Measurements from ENCODE around the gene ALPG. TPM values are rescaled to one million over a fixed set of nuclear protein-coding genes. Genes with fewer than 3 reads are reported as not detected.

Gene ALPG
- total and polyA plus RNA-seq, 10 of the 15 experiments (the other 5 are each of a cell fraction or from before 2014, with no cell fraction given) = not detected

DNA sequence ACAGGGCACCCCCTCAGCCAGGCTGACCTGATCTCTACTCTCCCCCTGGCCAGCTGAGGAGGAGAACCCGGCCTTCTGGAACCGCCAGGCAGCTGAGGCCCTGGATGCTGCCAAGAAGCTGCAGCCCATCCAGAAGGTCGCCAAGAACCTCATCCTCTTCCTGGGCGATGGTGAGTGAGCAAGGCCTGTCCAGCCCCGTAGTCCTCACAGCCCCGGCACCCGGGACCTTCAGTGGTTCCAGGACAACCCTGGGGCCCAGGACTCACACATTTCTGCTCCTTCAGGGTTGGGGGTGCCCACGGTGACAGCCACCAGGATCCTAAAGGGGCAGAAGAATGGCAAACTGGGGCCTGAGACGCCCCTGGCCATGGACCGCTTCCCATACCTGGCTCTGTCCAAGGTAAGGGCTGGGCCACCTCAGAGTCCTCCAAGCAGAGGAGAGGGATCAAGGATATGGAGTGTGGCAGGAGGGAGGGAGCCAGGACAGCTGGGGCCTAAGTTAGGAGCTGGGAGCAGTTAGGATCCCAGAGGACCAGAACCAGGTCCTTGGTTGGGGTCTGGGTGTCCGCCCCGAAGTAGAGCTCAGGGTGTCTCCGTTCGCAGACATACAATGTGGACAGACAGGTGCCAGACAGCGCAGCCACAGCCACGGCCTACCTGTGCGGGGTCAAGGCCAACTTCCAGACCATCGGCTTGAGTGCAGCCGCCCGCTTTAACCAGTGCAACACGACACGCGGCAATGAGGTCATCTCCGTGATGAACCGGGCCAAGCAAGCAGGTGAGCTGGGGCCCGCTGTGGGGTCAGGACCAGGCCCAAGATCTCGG lies 49.9 kb downstream of the ALPG start:
- ChIA-PET POLR2A (no interaction called here), SMC1A (ENCODE audit: uncharacterized antibody, unreplicated experiment) (no interaction called here), RAD21 (ENCODE audit: unreplicated experiment) (no interaction called here), CTCF (interaction anchor here (1.0 kb wide), 1 partner anchor 10 kb away, joined by 3 read pairs; no protein-coding TSS in a partner anchor)
- DNase-seq (ENCODE audit: low read depth, low spot score) = no peak
- Histone ChIP-seq H3K36me3 (ENCODE audit: control insufficient read depth in 2 of 2, insufficient read depth in 2 of 2, low read length in 1 of 2) (no peaks in the 10 kb centered on the region), H3K4me1 (ENCODE audit: control insufficient read depth, insufficient read depth, low read length) (no peaks in the 10 kb centered on the region), H2AFZ (ENCODE audit: control insufficient read depth, low read depth, low read length) (no peak overlapping the region), H3K9ac (ENCODE audit: control insufficient read depth, insufficient read depth, low read length) (no peak overlapping the region), H3K9me3 (replicated peaks; ENCODE audit: control insufficient read depth, insufficient read depth, low read length) (no peaks in the 10 kb centered on the region), H3K4me2 (ENCODE audit: control insufficient read depth, insufficient read depth) (no peak overlapping the region), H3K27me3 (replicated peaks in 1 of 2; ENCODE audit: control insufficient read depth in 2 of 2, insufficient read depth in 2 of 2, low read length in 1 of 2) (no peaks in the 10 kb centered on the region; a peak in 1 of 4 replicates), H3K4me3 (no peak overlapping the region), H3K27ac (ENCODE audit: control insufficient read depth, insufficient read depth) (no peak overlapping the region), H4K20me1 (ENCODE audit: control insufficient read depth, insufficient read depth) (no peaks in the 10 kb centered on the region), H3K79me2 (ENCODE audit: control insufficient read depth, insufficient read depth, low read length) (no peaks in the 10 kb centered on the region)
- TF ChIP-seq RCOR1 (conservative IDR thresholded peaks at IDR 0.05; ENCODE audit: low read depth, low read length) (no peak), STAT3 (IDR thresholded peaks at IDR 0.05; ENCODE audit: low read depth, low read length) (no peak), ZNF622 (IDR thresholded peaks at IDR 0.05) (no peak), RAD51 (IDR thresholded peaks at IDR 0.05) (no peak), PAX5 (IDR thresholded peaks at IDR 0.05; ENCODE audit: borderline replicate concordance, low read depth, low read length) (no peak), EP300 (IDR thresholded peaks at IDR 0.05; ENCODE audit: borderline replicate concordance in 1 of 2, control insufficient read depth in 1 of 2, low read depth in 2 of 2, low read length in 2 of 2) (no peak), MXI1 (IDR thresholded peaks at IDR 0.05; ENCODE audit: low read depth, low read length) (no peak), NR2C2 (IDR thresholded peaks at IDR 0.05; ENCODE audit: borderline replicate concordance, control insufficient read depth, insufficient read length, low read depth) (no peak), ASH2L (IDR thresholded peaks at IDR 0.05; ENCODE audit: borderline replicate concordance, low read depth) (no peak), TCF12 (IDR thresholded peaks at IDR 0.05; ENCODE audit: low read depth, low read length) (no peak), CHD4 (IDR thresholded peaks at IDR 0.05) (no peak), ZNF207 (IDR thresholded peaks at IDR 0.05; ENCODE audit: borderline replicate concordance) (no peak), MTA2 (IDR thresholded peaks at IDR 0.05; ENCODE audit: low read depth) (no peak), IRF4 (IDR thresholded peaks at IDR 0.05; ENCODE audit: low read depth, low read length) (no peak), MEF2A (IDR thresholded peaks at IDR 0.05; ENCODE audit: insufficient read depth, low read depth, low read length) (no peak), FOXK2 (IDR thresholded peaks at IDR 0.05) (no peak), HDGF (IDR thresholded peaks at IDR 0.05) (no peak)
- TF ChIP-seq, protein P1, sequence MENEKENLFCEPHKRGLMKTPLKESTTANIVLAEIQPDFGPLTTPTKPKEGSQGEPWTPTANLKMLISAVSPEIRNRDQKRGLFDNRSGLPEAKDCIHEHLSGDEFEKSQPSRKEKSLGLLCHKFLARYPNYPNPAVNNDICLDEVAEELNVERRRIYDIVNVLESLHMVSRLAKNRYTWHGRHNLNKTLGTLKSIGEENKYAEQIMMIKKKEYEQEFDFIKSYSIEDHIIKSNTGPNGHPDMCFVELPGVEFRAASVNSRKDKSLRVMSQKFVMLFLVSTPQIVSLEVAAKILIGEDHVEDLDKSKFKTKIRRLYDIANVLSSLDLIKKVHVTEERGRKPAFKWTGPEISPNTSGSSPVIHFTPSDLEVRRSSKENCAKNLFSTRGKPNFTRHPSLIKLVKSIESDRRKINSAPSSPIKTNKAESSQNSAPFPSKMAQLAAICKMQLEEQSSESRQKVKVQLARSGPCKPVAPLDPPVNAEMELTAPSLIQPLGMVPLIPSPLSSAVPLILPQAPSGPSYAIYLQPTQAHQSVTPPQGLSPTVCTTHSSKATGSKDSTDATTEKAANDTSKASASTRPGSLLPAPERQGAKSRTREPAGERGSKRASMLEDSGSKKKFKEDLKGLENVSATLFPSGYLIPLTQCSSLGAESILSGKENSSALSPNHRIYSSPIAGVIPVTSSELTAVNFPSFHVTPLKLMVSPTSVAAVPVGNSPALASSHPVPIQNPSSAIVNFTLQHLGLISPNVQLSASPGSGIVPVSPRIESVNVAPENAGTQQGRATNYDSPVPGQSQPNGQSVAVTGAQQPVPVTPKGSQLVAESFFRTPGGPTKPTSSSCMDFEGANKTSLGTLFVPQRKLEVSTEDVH (IDR thresholded peaks at IDR 0.05; ENCODE audit: low read depth, partially characterized antibody) = no peak
- TF ChIP-seq, protein P2, sequence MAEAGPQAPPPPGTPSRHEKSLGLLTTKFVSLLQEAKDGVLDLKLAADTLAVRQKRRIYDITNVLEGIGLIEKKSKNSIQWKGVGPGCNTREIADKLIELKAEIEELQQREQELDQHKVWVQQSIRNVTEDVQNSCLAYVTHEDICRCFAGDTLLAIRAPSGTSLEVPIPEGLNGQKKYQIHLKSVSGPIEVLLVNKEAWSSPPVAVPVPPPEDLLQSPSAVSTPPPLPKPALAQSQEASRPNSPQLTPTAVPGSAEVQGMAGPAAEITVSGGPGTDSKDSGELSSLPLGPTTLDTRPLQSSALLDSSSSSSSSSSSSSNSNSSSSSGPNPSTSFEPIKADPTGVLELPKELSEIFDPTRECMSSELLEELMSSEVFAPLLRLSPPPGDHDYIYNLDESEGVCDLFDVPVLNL (IDR thresholded peaks at IDR 0.05; ENCODE audit: low read depth, low read length) = no peak
- TF ChIP-seq, protein P3, sequence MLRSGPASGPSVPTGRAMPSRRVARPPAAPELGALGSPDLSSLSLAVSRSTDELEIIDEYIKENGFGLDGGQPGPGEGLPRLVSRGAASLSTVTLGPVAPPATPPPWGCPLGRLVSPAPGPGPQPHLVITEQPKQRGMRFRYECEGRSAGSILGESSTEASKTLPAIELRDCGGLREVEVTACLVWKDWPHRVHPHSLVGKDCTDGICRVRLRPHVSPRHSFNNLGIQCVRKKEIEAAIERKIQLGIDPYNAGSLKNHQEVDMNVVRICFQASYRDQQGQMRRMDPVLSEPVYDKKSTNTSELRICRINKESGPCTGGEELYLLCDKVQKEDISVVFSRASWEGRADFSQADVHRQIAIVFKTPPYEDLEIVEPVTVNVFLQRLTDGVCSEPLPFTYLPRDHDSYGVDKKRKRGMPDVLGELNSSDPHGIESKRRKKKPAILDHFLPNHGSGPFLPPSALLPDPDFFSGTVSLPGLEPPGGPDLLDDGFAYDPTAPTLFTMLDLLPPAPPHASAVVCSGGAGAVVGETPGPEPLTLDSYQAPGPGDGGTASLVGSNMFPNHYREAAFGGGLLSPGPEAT (IDR thresholded peaks at IDR 0.05; ENCODE audit: low read depth) = no peak
- no peak for FAIRE-seq
- no TSS peak for BruUV-seq (replicated peaks)
- WGBS (ENCODE audit: insufficient coverage, insufficient replicate concordance, low lambda C conversion rate, missing lambda C conversion rate) = 52% methylated on average over 27 of the region's 27 CpGs
- intact Hi-C loops (cut with micrococcal nuclease; ENCODE audit: unreplicated experiment) (no loop called here), in situ Hi-C loops (cut with MboI) (no loop called here)
- ATAC-seq = no peak

Data from GM12878 (cell line).